GM19240 (cell line): Measurements from ENCODE around the gene EML1.
"Not testable (repeated sequence)": the region's sequence is repeated elsewhere in the genome, so short reads cannot be mapped to it uniquely, and the experiment has no call there.

Source experiments
- DNase-seq: peaks from one replicate; pipeline ENCODE4 v3.0.0; 2011; ENCODE audit warnings: low spot score; ENCODE audit not compliant: insufficient read length

Gene EML1

GRCh38 chr14:99936738-99937474, 143.7 kb downstream of the EML1 start:
- DNase-seq: no peak

DNA sequence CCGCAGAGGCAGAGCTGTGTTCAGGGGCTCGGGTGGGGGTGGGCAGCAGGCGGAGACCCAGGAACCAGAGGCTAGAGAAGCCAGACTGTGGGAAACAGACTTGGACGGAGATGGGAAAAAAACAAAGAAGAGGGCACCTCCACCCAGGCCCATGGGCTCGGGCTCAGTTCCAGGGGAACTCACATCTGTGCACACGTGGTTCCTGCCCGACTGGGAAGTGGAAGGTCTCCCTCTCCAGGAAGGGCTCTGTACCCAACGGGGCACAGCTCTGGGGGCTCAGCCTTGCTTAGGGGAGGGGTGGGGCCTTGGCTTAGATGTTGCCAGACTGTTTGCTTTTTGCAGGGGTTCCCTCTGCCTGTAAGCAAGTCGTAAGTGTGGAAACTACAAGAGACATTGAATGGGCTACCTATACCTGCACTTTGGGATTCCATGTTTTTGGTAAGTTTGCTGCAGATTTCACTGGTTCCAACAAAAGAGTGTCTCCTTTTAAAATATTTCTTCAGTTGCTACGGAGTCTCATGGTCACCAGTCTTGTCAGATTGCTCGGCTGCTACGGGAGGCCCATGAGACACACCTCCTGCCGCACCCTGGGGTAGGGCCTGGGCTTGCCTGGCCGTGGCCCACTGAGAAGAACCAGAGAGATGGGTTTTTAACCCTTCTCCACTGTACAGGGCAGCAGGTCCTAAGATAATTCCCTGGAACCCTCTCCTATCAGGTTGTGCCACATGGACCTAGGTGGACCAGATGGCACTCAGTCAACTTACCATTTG, 144.4 kb downstream of the EML1 start:
- DNase-seq: no peak

DNA sequence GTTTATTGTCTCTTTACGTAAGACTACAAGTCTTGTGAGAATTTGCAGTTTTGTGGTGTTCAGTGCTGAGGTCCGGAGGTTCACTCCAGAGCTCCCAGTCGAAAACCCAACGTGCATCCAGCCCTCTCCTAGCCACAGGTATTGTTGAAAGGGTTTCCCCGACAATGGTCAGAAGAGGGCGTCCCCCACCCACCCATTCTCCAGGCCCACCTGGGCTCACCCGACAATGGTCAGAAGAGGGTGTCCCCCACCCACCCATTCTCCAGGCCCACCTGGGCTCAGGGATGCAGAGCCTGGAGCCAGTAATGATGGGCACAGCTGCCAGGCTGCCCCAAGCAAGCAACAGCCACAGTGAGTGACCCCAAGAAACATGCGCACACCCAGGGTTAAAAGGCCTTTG, 145.2 kb downstream of the EML1 start:
- DNase-seq: no peak

GRCh38 chr14:99938896-99939295, 145.7 kb downstream of the EML1 start:
- no peak for DNase-seq

- DNase-seq: no peak
Measured at GRCh38 chr14:99939421-99939820, 146.2 kb downstream of the EML1 start.

DNA sequence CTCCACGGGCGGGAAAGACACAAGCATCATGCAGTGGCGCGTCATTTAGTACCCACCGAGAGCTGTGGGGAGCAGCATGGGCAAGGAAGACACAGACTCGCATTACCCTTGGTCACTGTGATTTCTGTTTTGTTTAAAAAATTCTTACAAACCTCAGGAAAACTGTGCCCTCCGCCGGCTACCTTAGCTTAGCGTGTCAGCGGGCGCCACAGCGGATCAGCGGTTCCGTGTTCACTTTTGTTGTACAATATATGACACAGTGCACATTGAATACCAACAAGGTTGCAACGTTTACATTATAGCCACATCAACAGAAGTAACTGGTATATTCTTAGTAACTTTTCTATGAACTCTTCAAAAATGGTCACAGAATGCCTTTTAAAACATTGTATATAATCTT, 146.9 kb downstream of the EML1 start:
- DNase-seq: no peak

DNA sequence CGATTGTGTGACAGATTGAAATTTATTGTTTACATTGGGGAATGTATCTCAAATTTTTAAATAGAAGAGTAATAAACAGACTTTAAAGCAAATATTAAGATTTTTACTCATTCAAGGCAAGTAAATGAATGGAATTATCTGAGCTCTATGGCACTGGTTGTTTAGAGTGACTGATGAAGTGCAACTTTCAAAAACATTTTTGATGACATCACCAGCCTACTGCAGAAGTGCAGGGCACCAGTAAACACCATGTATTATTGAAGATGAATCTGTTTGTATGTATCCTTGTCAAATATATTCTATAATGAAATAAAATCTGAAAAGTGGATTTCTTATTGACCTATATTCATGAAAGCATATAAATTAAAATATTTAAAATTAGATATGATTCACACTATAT, 148.0 kb downstream of the EML1 start:
- no peak for DNase-seq

DNA sequence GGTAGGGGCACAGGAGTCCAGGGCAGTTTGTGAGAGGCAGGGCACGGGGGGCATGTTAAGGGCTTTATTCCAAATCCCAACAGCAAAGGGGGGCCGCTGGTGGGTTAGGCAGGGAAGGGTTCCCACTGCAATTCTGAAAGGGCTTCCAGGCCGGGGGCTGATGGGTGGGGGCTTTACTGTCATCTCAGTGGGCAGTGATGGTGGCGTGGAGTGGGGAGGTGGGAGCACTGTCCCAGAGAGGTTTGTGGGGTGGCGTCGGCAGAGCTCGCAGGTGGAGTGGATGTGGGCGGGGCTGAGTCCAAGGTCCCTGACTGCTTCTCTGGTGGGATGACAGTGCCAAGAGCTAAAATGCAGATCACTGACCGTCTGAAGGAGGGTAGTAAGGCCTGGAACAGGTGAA, 150.4 kb downstream of the EML1 start:
- no peak for DNase-seq

DNA sequence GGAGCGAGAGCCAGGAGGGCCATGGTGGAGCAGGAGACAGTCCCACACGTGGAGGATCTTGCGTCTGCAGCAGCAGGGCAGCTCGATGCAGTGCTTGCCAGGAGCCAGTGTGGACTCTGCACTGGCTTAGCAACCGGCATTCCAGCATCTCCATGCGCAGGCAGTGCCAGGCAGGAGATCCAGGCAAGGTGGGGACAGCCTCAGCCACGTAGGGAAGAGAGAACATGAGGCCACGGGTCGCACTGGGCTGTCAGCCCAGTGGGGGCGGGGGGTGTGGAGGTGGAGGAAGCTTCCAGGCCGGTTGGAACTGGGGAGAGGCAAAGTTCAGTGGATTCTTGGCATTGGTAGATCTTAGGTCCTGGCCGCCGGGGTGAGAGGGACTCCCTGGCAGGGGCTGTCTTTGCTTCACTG, 151.0 kb downstream of the EML1 start:
- no peak for DNase-seq

- DNase-seq: no peak
Measured at GRCh38 chr14:99945732-99946651, 152.8 kb downstream of the EML1 start.

GRCh38 chr14:99946652-99947489, 153.7 kb downstream of the EML1 start:
- peak; percentile 47 for DNase-seq

DNA sequence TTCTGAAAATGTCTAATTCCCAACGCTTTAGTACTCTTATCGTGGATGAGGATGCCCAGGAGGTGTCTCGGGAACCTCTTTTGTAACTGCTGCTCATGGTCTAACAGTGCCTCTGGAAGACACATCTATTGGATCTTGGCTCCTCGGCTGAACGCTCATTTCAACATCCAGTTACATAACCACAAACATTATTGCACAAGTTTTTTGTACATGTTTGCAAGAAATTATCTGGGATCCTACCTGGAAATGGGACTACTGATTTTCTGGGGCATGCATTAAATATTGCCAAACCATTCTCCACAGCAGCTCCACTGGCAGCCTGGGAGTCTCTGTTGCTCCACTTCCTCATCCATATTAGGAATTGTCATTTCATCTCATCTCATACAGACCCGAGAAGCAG, 154.5 kb downstream of the EML1 start:
- DNase-seq: no peak

DNA sequence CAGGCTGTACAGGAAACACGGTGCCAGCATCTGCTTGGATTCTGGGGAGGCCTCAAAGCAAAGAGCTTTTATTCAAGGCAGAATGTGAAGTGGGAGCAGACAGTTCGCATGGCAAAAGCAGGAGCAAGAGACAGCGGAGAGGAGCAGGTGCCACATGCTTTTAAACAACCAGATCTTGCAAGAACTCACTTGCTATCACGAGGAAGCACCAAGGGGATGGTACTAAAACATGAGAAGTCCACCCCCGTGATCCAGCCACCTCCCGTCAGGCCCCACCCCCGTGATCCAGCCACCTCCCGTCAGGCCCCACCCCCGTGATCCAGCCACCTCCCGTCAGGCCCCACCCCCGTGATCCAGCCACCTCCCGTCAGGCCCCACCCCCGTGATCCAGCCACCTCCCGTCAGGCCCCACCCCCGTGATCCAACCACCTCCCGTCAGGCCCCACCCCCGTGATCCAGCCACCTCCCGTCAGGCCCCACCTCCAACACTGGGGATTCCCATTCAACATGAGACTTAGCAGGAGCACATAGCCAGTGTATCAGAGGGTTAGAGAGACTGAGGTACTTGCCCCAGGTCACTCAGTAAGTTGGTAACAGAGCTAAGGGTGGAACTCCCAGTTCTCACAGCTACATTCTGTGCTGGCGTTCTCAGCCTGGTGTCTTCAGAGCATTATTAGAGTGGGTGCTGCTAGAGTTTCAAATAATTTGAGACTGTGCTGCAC, 156.0 kb downstream of the EML1 start:
- not testable (repeated sequence) for DNase-seq

GRCh38 chr14:99950181-99950580, 157.0 kb downstream of the EML1 start:
- DNase-seq: no peak

DNA sequence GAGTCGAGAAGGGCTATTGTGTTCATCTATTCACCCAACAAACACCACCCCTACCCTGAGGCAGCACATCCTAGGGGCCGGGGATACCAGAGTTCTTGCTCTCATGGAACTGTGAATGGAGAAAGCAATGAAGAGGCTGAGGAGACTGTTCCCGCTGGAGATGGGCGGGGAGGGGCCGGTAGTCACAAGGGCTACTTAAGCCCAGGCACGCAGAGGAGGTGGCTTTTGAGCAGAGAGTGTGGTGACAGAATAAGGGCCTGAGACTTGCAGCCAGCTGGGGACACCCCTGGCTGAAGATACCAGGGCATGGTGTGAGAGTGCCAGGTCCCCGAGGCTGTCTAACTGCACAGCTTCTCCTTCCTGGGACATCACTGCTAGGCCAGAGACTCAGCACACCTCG, 157.9 kb downstream of the EML1 start:
- no peak for DNase-seq

DNA sequence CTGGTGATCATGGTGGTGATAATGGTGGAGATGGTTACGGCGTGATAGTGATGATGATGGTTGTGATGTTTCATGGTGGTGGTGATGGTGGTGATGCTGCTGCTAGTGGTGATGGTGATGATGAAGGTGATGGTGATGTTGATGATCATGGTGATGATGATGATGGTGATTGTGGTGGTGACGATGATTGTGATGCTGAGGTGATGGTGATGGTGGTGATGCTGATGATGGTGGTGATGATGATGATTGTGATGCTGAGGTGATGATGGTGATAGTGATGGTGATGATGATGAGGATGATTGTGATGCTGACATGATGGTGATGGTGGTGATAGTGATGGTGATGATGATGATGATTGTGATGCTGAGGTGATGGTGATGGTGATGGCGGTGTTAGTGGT, 158.8 kb downstream of the EML1 start:
- DNase-seq: no peak

DNA sequence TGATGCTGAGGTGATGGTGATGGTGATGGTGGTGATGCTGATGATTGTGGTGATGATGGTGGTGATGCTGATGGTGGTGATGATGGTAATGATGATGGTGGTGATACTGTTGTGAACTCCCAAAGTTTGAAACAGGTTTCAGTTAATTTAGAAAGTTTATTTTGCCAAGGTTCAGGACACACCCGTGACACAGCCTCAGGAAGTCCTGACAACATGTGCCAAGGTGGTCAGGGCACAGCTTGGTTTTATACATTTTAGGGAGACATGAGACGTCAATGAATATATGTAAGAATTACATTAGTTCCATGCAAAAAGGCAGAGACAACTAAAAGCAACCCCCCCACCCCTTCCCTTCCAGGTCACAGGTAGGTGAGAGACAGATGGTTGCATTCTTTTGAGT, 159.2 kb downstream of the EML1 start:
- DNase-seq: no peak

DNA sequence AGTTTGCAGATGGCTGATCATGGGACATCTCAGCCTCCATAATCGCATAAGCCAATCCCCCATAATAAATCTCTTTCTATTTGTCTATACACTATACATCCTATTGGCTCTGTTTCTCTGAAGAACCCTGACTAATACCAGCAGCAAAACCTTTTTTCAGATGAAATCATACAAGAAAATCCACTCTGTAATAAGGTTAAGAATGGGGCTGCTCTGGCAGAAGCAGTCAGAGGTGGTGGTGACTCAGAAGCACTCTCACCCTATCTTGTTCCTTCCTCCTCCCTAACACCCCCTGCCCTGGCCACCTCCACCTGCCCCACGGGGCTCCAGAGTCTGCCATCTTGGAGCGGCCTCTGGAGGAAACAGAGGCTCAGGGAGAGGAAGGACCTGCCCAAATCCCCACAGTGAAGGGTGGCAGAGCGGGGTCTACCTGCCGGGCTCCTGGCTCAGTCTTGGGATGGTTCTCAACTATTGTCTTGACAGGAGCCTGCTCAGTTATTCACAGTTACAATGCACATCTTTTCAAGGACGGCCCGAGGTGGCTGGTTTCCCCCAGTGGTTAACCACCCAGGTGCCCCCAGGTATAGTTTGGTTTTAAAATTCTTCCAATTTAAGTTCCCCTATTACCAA, 162.7 kb downstream of the EML1 start:
- DNase-seq: no peak

DNA sequence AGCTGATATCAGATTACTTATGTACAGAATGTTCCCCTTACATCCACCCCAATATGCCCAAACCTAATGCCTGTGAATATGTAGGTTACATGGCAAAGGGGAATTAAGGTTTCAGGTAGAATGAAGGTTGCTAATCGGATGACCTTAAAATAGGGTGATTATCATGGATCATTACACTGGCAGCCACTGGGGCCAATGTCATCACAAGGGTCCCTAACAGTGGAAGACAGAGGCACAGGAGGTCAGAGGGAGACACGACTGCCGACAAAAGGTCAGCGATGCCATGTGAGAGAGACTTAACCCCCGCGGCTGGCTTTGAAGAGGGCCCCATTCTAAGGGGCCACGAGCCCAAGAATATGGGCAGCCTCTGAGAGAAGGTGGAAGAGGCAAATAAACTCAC, 165.2 kb downstream of the EML1 start:
- no peak for DNase-seq
